Coronary artery (tissue), 2 donors: Measurements from ENCODE around the gene TMPRSS9.

Experiments
- DNase-seq: peaks from one replicate; pipeline ENCODE4 v3.0.0-alpha.2; 2017; ENCODE audit warnings: low spot score
- H3K27ac ChIP-seq, 2 donors: fragments of 200-600 bp; sonication (generic); one replicate each; pipeline ENCODE4 v1.5.1; 2016 to 2019
- H3K4me3 ChIP-seq: fragments of 200-600 bp; sonication (generic); 2 replicates; pipeline ENCODE4 v1.5.1; 2016; ENCODE audit warnings: mild to moderate bottlenecking, moderate library complexity
- CTCF ChIP-seq: fragments of 200-600 bp; sonication (generic); IDR thresholded peaks from one replicate; pipeline ENCODE4 v1.5.1; 2019; ENCODE audit warnings: antibody characterized with exemption

Gene TMPRSS9

GRCh38 chr19:2474232-2475017, 114.4 kb downstream of the TMPRSS9 start:
- peak; percentile 97 for TF ChIP-seq CTCF
- peak overlapping the region; percentile 88 for H3K4me3 ChIP-seq
- H3K27ac ChIP-seq, result peak overlapping the region; percentile 85 to 96
- DNase-seq, result peak; percentile 94

- no peak for TF ChIP-seq CTCF
- peak; percentile 86 for DNase-seq
- Histone ChIP-seq H3K4me3 (peak overlapping the region; percentile 88), H3K27ac (peak overlapping the region; percentile 85 to 96)
Measured at GRCh38 chr19:2475018-2475701, 115.1 kb downstream of the TMPRSS9 start.
